Smooth muscle cell (in vitro differentiated cells): ENCODE measurements around the gene NT5DC2. TPM values are rescaled to one million over a fixed set of nuclear protein-coding genes. Genes with fewer than 3 reads are reported as not detected.

Experiments used
- DNase-seq: peaks from one replicate; lab custom pipeline; 2025; ENCODE audit not compliant: unreplicated experiment; lab: John Stamatoyannopoulos, UW
- H2AFZ ChIP-seq: fragments of 200-600 bp; sonication (generic); 2 replicates; pipeline ENCODE4 v1.6.0; 2016; ENCODE audit warnings: antibody characterized with exemption, low read depth, mild to moderate bottlenecking
- H3F3A ChIP-seq: fragments of 200-600 bp; sonication (generic); 2 replicates; pipeline ENCODE4 v1.6.0; 2017; ENCODE audit warnings: antibody characterized with exemption, low read depth
- H3K27ac ChIP-seq: fragments of 200-600 bp; sonication (generic); 2 replicates; pipeline ENCODE4 v1.5.1; 2016; ENCODE audit warnings: low read depth, mild to moderate bottlenecking
- H3K27me3 ChIP-seq: fragments of 200-600 bp; sonication (generic); 2 replicates; pipeline ENCODE4 v1.6.1; 2016; ENCODE audit warnings: low read depth, mild to moderate bottlenecking
- H3K36me3 ChIP-seq: fragments of 200-600 bp; sonication (generic); 2 replicates; pipeline ENCODE4 v1.5.1; 2016; ENCODE audit warnings: low read depth
- H3K4me1 ChIP-seq: fragments of 200-600 bp; sonication (generic); 2 replicates; pipeline ENCODE4 v1.5.1; 2016; ENCODE audit warnings: low read depth
- H3K4me2 ChIP-seq: fragments of 200-600 bp; sonication (generic); 2 replicates; pipeline ENCODE4 v1.6.0; 2016; ENCODE audit warnings: mild to moderate bottlenecking
- H3K4me3 ChIP-seq: fragments of 200-600 bp; sonication (generic); 2 replicates; pipeline ENCODE4 v1.5.1; 2016; ENCODE audit warnings: mild to moderate bottlenecking
- H3K79me2 ChIP-seq: fragments of 200-600 bp; sonication (generic); 2 replicates; pipeline ENCODE4 v1.6.0; 2016; ENCODE audit warnings: low read depth, mild to moderate bottlenecking
- H3K9ac ChIP-seq: fragments of 200-600 bp; sonication (generic); 2 replicates; pipeline ENCODE4 v1.6.0; 2016; ENCODE audit warnings: low read depth
- H3K9me3 ChIP-seq: fragments of 200-600 bp; sonication (generic); replicated peaks from 2 replicates; pipeline ENCODE4 v1.5.1; 2016; ENCODE audit warnings: low read depth
- H4K20me1 ChIP-seq: fragments of 200-600 bp; sonication (generic); 2 replicates; pipeline ENCODE4 v1.6.0; 2016; ENCODE audit warnings: low read depth
- WGBS: methylation state at CpG from one replicate; pipeline ENCODE4 v1.1.7; 2016; ENCODE audit warnings: low lambda C conversion rate; 5-methylcytosine and 5-hydroxymethylcytosine counted together
- polyA plus RNA-seq: library from polyadenylated mRNA; unstranded; fragments of >200 nt; fragmentation: Nextera tagmentation; extraction: Ambion mirVana; gene quantifications from 2 replicates; pipeline ENCODE4 v1.2.1, GENCODE V29; 2016
- total RNA-seq: library from RNA; depleted of rRNA; stranded (reverse); fragments of >200 nt; gene quantifications from 2 replicates; pipeline ENCODE4 v1.2.3, GENCODE V29; 2014
- TF ChIP-seq, protein P1 (sequence below): fragments of 200-600 bp; sonication (generic); IDR thresholded peaks from 2 replicates; pipeline ENCODE4 v1.5.1; 2017; ENCODE audit warnings: borderline replicate concordance, mild to moderate bottlenecking, antibody characterized with exemption; ENCODE audit not compliant: insufficient read depth, poor library complexity, severe bottlenecking

NT5DC2 gene
- total and polyA plus RNA-seq, 2 experiments from 2014 or later, result 156 to 248 TPM

- H3K4me2 ChIP-seq, result peak overlapping the region; percentile 96
- H3K27me3 ChIP-seq, result no peaks in the 10 kb centered on the region
- H3F3A ChIP-seq, result no peaks in the 10 kb centered on the region
- H3K9ac ChIP-seq, result peak overlapping the region; percentile 80
- H3K4me3 ChIP-seq, result peak overlapping the region; percentile 70
- DNase-seq, result no peak
- 35% methylated on average over 57 of the region's 57 CpGs for WGBS
- peak overlapping the region; percentile 68 for H3K27ac ChIP-seq
- no peak overlapping the region for H2AFZ ChIP-seq
- no peaks in the 10 kb centered on the region for H3K36me3 ChIP-seq
- TF ChIP-seq, protein P1, sequence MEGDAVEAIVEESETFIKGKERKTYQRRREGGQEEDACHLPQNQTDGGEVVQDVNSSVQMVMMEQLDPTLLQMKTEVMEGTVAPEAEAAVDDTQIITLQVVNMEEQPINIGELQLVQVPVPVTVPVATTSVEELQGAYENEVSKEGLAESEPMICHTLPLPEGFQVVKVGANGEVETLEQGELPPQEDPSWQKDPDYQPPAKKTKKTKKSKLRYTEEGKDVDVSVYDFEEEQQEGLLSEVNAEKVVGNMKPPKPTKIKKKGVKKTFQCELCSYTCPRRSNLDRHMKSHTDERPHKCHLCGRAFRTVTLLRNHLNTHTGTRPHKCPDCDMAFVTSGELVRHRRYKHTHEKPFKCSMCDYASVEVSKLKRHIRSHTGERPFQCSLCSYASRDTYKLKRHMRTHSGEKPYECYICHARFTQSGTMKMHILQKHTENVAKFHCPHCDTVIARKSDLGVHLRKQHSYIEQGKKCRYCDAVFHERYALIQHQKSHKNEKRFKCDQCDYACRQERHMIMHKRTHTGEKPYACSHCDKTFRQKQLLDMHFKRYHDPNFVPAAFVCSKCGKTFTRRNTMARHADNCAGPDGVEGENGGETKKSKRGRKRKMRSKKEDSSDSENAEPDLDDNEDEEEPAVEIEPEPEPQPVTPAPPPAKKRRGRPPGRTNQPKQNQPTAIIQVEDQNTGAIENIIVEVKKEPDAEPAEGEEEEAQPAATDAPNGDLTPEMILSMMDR, result no peak
- H4K20me1 ChIP-seq, result peaks cover 51% of the 10 kb centered on the region
- no peaks in the 10 kb centered on the region for H3K9me3 ChIP-seq
- peaks cover 56% of the 10 kb centered on the region for H3K79me2 ChIP-seq
- peaks cover 45% of the 10 kb centered on the region for H3K4me1 ChIP-seq
Measured at GRCh38 chr3:52534281-52535183, 875 bp upstream of the NT5DC2 start.

- Histone ChIP-seq H3K9me3 (no peaks in the 10 kb centered on the region), H4K20me1 (peaks cover 46% of the 10 kb centered on the region), H3K27ac (peak overlapping the region; percentile 89), H3K27me3 (no peaks in the 10 kb centered on the region), H3F3A (no peaks in the 10 kb centered on the region), H2AFZ (no peak overlapping the region), H3K4me2 (peak overlapping the region; percentile 92), H3K79me2 (peaks cover 41% of the 10 kb centered on the region), H3K36me3 (no peaks in the 10 kb centered on the region), H3K9ac (peak overlapping the region; percentile 88), H3K4me1 (peaks cover 44% of the 10 kb centered on the region), H3K4me3 (peak overlapping the region; percentile 89)
- WGBS, result 3% methylated on average over 54 of the region's 78 CpGs
- no peak for DNase-seq
- TF ChIP-seq, protein P1, result no peak
Measured at GRCh38 chr3:52532838-52533622, 627 bp downstream of the NT5DC2 start.

- Histone ChIP-seq H3F3A (no peaks in the 10 kb centered on the region), H3K27ac (peak overlapping the region; percentile 89)
- no peak for DNase-seq
Measured at GRCh38 chr3:52532517-52532837, 1.2 kb downstream of the NT5DC2 start.

More at GRCh38 chr3:52532517-52532837, 1.2 kb downstream of the NT5DC2 start:
- H4K20me1 ChIP-seq, result peaks cover 46% of the 10 kb centered on the region
- no peaks in the 10 kb centered on the region for H3K27me3 ChIP-seq
- H3K4me3 ChIP-seq, result peak overlapping the region; percentile 89
- H2AFZ ChIP-seq, result no peak overlapping the region
- 5% methylated on average over 5 of the region's 5 CpGs for WGBS
- H3K9ac ChIP-seq, result peak overlapping the region; percentile 88
- no peaks in the 10 kb centered on the region for H3K9me3 ChIP-seq
- H3K4me1 ChIP-seq, result peaks cover 38% of the 10 kb centered on the region
- H3K79me2 ChIP-seq, result peaks cover 35% of the 10 kb centered on the region
- no peaks in the 10 kb centered on the region for H3K36me3 ChIP-seq
- TF ChIP-seq, protein P1, result no peak
- H3K4me2 ChIP-seq, result peak overlapping the region; percentile 92
